Right atrium auricular region (tissue), 2 donors: ENCODE measurements around the gene RAP1GAP. TPM values are rescaled to one million over a fixed set of nuclear protein-coding genes. Genes with fewer than 3 reads are reported as not detected.

Experiments
- DNase-seq: peaks from one replicate; pipeline ENCODE4 v3.0.0-alpha.2; 2019; ENCODE audit warnings: low spot score
- H3K27ac ChIP-seq, 2 donors: fragments of 200-600 bp; sonication (generic); 1 replicate in 1 of 2; 2 replicates in 1 of 2; pipeline ENCODE4 v1.5.1; 2016 to 2019
- H3K27me3 ChIP-seq, 2 donors: fragments of 200-600 bp; sonication (generic); one replicate each; pipeline versions ENCODE4 v1.5.1 to v1.6.0; 2017 to 2019
- H3K36me3 ChIP-seq: fragments of 200-600 bp; sonication (generic); one replicate; pipeline ENCODE4 v1.5.1; 2016
- H3K4me1 ChIP-seq, 2 donors: fragments of 200-600 bp; sonication (generic); one replicate each; pipeline versions ENCODE4 v1.5.1 to v1.6.0; 2017 to 2019
- H3K4me3 ChIP-seq, 2 donors: fragments of 200-600 bp; sonication (generic); 1 replicate in 1 of 2; 2 replicates in 1 of 2; pipeline ENCODE4 v1.5.1; 2017 to 2019; ENCODE audit warnings: mild to moderate bottlenecking in 1 of 2, moderate library complexity in 1 of 2
- H3K9me3 ChIP-seq, 2 donors: fragments of 200-600 bp; sonication (generic); one replicate each; pipeline ENCODE4 v1.5.1; 2019
- CTCF ChIP-seq, 2 donors: fragments of 200-600 bp; sonication (generic); IDR thresholded peaks; one replicate each; pipeline ENCODE4 v1.5.1; 2019; ENCODE audit warnings: antibody characterized with exemption in 2 of 2
- total RNA-seq, 2 donors: library from RNA; depleted of rRNA; stranded (reverse); fragments of >200 nt; gene quantifications; one replicate each; pipeline ENCODE4 v1.1.0, GENCODE V29; 2016

Gene RAP1GAP
- total RNA-seq, 2 donors from 2014 or later: 4.0 to 8.4 TPM

DNA sequence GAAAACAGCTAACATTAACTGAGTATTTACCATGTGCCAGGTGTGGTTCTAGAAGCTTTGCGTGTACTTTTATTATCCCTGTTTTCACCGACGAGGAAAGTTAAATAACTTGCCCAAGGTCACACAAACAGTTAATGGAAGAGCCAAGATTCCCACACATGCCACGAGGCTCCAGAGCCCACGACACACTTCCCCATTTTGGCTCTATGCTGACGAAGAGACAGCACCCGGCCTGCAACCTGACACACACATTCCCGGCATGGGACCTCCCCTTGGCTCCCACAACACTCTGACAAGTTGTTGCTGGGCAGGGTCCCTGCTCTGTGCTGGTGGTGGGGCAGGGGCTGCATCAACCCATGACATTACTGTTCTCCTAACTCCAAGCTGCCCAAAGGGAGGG, 52.8 kb downstream of the RAP1GAP start:
- H3K9me3 ChIP-seq: no peaks in the 10 kb centered on the region
- TF ChIP-seq CTCF (IDR thresholded peaks at IDR 0.05): no peak
- H3K4me1 ChIP-seq: peaks cover 0 to 19% of the 10 kb centered on the region in 2 donors
- no peak overlapping the region for H3K4me3 ChIP-seq
- no peaks in the 10 kb centered on the region for H3K36me3 ChIP-seq
- H3K27ac ChIP-seq: no peak overlapping the region
- no peaks in the 10 kb centered on the region for H3K27me3 ChIP-seq
- no peak for DNase-seq

DNA sequence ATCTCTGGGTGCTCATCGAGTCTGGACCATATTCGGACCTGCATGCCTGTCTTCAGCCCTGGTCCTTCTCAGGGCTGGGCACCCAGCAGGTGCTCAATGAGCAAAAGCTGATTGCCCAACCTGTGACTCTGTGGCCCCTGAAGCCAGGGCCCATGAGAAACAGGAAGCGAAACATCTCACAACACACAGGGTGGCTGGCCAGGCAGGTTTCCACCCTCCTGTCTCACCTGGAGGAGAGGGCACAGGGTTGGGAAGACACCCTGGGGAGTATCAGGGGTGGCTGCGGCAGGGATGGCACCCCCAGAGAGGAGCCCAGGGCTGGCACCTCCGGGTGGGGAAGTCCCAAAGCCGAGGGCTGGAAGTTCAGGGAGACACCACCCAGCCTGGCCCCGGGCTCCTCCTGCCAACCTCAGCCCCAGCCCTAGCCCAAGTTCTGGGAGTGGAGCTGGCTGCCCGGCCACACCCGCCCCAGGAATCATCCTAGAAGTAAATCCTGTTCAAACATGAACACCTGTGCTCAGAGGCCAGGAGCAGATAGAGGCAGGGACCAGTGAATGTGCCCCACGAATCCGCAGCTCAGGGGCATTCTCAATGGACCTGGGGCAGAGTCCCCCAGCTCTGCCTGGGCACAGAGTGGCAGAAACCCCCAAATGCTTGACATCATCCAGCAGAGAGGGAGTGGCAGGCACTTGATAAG, 54.6 kb downstream of the RAP1GAP start:
- Histone ChIP-seq H3K27ac (no peak overlapping the region), H3K9me3 (no peaks in the 10 kb centered on the region), H3K36me3 (no peaks in the 10 kb centered on the region), H3K4me3 (no peak overlapping the region), H3K27me3 (no peaks in the 10 kb centered on the region), H3K4me1 (peaks cover 0 to 9% of the 10 kb centered on the region in 2 donors)
- no peak for DNase-seq
- TF ChIP-seq CTCF (IDR thresholded peaks at IDR 0.05): no peak

DNA sequence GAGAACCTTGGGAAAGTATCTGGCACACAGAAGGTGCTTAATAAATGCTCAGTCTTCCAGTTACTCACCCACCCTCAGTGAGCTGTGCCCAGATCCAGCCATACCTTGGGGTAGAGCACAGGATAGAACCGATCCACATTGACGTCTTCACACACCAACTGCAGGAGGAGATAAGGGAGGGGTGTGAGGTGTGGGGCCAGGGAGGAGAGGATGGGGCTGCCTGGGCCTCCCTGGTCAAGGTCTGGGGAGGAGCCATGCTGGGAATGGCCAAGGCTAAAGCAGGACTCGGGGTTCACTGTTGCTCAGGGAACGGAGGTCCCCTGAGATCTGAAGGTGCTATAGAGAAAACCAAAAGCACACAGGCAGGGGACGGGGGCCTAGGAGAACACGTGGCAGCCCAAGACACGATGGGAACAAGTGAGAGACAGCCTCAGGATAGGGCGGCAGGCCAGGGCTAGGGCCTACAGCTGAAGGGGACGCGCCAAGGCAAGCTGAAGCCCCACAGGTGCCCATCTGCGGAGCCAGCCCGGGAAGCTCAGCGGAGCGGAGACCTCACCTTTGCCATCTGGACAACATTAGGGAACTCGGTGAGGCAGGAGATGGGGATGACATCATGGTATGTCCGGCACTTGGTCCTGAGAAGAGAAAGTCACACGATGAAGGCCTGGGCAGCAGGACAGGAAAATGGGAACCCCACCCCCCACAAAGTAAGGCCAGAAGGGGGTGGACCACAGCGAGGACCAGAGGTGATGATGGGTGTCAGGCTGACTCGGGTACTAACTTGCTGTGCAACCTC, 55.9 kb downstream of the RAP1GAP start:
- no peak for TF ChIP-seq CTCF (IDR thresholded peaks at IDR 0.05)
- DNase-seq: no peak
- H3K36me3 ChIP-seq: no peaks in the 10 kb centered on the region
- H3K9me3 ChIP-seq: no peaks in the 10 kb centered on the region
- H3K27me3 ChIP-seq: no peaks in the 10 kb centered on the region
- no peaks in the 10 kb centered on the region for H3K4me1 ChIP-seq
- H3K27ac ChIP-seq: no peak overlapping the region
- H3K4me3 ChIP-seq: no peak overlapping the region

GRCh38 chr1:21612057-21612456, 57.1 kb downstream of the RAP1GAP start:
- no peak overlapping the region for H3K27ac ChIP-seq
- no peaks in the 10 kb centered on the region for H3K27me3 ChIP-seq
- H3K4me3 ChIP-seq: no peak overlapping the region
- no peak for DNase-seq
- no peaks in the 10 kb centered on the region for H3K4me1 ChIP-seq
- no peaks in the 10 kb centered on the region for H3K9me3 ChIP-seq
- no peaks in the 10 kb centered on the region for H3K36me3 ChIP-seq
- no peak for TF ChIP-seq CTCF (IDR thresholded peaks at IDR 0.05)

DNA sequence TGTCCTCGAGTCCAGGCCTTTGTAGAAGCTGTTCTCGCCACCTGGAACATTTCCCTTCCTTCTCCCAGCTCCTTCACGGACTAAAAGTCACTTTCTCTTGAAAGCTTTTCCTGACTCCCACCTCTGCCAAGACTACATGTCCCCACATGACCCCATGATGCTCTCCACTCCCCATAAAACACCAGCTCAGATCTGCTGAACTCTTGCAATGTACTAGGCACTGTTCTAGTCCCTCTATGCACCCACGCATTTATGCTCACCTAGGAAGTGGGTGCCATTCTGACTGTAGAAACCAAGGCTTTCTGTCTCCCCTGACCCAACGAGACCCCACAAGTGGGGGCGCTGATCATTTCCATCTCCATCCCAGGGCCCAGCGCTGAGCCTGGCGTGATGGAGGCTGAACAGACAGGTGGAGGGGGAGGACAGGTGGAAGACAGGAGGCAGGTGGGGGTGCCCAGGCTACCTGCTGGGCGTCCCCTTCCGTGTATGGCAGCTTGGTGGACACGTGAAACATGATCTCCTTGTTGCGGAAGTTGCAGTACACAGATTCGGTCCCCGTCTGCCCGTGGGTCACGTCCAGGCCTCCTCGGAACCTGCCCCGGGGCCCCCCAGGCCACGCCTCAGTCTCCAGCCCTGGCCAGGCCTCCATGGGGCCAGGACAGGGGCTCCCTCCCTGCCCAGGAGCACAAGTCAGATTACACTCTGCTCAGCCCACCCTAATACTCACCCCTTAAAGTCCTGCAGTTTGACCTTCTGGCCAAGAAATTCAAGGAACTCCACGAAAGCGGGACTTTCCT, 58.0 kb downstream of the RAP1GAP start:
- TF ChIP-seq CTCF (IDR thresholded peaks at IDR 0.05): no peak
- no peaks in the 10 kb centered on the region for H3K36me3 ChIP-seq

More for the DNA sequence above, 58.0 kb downstream of the RAP1GAP start:
- H3K4me1 ChIP-seq: no peaks in the 10 kb centered on the region
- H3K4me3 ChIP-seq: no peak overlapping the region
- H3K9me3 ChIP-seq: no peaks in the 10 kb centered on the region
- DNase-seq: no peak
- H3K27ac ChIP-seq: no peak overlapping the region
- no peaks in the 10 kb centered on the region for H3K27me3 ChIP-seq
